Activated CD4-positive, alpha-beta T cell treated with anti-CD3 and anti-CD28 coated beads, Interleukin-2, Interleukin-6, amounts not matched to agents 100 ng/mL and 50 ng/mL, durations not matched to agents 16 hours and 8 hours (primary cell): Measurements from ENCODE around the gene SETD4.

ENCODE experiments used
- DNase-seq: peaks from one replicate; pipeline ENCODE4 v3.0.0-alpha.2; 2020

SETD4 gene

DNA sequence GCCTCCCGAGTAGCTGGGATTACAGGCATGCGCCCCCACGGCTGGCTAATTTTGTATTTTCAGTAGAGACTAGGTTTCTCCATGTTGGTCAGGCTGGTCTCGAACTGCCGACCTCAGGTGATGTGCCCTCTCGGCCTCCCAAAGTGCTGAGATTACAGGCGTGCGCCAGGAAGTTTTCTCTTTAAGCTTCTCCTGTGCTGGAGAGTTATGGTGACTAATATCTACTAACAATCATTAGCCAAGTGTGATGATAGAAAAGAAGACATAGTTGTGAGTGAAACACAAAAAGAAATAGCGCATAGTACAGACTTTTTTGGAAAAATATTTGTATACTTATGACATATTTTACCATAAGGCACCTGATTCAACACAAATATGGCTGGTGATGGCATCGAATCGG is 56.5 kb downstream of the SETD4 start:
- DNase-seq: no peak

DNA sequence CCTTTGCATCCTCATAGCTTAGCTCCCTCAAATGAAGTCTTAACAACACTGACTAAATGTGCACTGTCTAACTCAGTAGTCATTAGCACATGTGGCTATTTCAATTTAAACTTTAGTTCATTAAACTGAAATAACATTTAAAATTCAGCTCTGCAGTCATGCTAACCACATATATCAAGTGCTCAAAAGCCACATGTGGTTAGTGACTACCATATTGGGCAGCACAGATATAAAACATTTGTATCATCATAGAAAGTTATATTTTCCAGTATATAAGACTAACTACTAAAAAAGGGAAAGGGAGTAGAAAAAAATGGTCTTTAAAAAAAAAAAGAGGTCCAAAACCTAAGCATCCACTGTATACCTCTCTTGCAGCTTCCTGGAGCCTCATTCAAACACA is 64.1 kb downstream of the SETD4 start:
- no peak for DNase-seq

DNA sequence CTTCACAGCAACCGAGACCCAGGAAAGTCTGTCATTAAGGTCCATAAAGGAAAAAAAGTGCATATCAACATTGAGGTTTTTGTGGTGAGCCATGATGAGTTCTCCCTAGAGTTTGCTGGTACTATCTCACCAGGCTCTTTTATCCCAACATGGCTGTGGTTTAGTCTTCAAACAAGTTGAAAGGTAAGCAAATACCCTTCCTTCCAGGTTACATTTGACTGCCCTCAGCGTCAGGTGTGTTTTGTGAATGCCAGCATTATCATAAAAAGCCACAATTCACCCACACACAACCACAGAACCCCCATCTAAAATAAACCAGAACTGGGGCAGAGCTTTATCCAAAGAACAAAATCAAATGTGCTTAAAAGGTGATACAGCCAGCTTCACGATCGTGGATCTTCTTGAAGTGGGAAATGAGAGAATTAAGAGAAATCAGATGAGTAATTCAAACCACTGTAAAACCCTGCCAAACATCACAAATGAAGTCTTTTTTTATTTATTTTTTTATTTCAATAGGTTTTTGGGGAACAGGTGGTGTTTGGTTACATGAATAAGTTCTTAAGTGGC is 64.7 kb downstream of the SETD4 start:
- DNase-seq: no peak

DNA sequence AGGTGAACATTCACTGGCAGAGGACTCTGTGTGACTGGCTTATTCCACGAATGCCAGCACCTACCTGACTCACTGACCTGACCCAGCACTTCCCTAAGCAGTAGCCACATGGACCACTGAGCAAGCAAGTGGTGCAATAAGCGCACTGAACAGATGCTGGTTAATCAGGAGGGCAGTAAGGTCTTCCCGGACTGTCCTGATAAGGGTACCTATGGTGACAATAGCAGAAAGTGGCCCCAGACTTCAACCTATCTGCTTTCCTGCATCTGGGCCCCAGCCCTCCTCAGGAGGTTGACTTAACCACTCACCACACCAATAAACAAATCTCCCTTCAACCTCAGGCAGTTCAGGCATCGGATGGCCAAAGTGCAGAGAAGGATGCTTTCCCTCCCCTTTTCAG is 65.7 kb downstream of the SETD4 start:
- DNase-seq: no peak

DNA sequence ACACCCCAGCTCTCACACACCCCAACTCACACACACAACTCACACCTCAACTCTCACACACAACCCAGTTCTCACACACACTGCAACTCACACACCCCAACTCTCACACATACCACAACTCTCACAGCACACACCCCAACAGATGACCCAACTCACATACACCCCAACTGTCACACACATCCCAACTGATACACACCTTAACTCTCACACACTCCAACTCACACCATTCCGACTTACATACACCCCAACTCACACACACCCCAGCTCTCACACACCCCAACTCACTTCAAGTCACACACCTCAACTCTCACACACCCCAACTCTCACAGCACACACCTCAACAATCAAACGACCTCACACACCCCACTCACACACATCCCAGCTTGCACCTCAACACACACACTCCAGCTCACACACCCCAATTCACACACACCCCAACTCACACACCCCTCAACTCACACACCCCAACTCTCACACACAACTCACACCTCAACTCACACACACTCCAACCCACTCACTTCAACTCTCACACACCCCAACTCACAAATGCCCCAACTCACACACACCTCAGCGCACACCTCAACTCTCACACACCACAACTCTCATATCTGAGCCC is 66.3 kb downstream of the SETD4 start:
- no peak for DNase-seq

DNA sequence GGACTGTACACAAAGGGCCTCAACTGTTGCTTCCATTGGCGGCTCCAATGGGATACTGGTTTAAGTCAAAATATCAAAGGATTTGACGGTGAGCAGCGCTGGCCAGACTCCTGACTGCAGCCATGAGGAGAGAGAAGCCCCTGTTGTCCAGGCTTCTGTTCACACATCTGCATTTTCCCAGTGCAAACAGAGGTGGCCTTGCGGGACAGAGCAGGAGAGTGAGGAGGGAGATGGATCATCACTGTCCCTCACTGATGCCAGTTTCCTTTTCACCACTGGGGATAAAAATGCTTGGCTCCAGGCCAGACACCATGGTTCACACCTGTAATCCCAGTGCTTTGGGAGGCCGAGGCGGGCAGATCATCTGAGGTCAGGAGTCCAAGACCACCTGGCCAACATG is 69.2 kb downstream of the SETD4 start:
- no peak for DNase-seq

DNA sequence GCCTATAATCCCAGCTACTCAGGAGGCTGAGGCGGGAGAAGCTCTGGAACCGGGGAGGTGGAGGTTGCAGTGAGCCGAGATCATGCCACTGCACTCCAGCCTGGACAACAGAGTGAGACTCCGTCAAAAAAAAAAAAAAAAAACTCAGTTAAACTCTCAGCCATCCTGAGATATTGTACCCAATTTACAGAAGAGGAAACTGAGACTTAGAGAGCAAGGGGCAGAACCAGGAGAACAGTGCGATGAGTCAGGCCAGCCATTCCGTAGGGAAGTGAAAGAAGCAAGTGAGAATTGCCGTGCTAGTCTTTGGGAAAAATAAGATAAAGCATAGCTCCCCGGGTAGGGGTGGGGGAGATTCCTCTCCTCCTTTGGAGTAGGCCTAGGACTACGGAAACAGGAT is 69.7 kb downstream of the SETD4 start:
- no peak for DNase-seq

DNA sequence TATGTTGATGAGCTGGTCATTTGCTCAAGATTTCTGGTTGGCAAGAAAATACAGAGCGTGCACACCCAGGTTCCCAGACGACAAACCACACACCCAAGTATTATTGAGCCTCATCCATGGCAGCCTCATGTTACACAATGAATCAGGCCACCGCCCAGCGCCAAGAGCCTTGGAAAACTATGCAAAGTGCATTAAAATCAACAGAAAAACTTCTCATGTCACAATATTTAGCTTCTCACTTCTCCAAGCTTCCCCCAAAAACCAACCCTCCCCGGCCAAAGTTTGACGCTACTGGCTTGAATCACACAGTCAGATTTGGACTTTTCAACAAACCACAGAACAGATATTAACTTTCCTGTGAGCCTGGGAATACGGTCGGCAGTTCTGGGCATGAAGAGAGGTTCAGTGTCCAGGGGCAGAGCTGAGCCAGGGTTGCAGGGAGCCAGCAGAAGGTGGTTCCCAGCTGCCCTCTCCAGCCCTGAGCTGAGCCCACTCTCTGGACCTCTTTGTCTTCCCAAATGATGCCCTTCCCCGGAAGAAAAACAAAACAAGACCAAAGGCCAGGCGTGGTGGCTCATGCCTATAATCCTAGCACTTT is 71.1 kb downstream of the SETD4 start:
- DNase-seq: no peak

DNA sequence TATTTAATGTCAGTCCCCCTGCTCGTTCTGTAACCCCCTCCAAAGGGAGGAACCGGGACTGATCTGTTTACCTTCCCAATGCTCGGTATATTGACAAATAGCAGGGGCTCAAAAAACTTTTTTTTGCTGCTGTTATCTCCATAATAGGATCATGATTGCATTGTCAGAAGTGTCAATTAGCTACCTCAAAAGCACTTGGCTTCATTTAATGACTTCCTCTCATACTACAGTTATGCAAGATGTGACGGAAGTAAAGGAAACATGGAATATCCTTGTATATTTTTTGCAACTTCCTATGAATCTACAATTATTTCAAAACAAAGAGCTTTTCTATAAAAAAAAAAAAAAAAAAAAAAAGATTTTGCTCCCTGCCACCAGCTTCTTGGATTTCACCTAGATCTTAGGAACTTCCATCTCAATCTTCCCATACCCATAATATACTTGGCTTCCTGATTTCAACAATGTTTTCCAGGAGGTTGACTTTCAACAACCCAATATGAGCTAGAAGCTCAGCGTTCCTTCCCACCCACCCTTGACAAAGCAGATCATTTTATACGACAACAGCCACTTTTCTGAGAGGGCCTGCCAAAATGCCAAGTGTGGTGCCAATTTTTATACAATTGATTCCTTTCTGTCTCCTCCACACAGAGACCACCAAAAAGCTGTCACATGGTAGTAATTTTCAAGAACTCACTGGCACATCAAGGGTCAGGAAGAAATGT is 71.7 kb downstream of the SETD4 start:
- no peak for DNase-seq

DNA sequence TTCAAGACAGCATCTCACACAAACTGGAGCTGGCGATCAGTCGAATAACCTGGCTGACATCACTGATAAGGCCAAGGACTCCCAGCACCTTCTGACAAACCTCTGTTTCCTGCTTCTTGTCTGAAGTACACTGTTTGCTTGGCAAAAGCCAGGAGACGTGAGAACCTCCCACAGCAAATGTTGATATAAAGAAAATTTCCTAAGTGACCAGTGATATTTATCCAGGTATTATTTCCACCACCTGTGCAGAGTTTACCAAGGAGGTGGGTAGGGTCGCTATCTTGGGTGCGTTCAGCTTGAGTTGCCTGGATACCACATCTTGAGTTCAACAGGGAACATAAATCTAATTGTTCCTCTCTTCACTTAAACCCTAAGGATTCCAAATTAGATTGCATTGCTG is 72.9 kb downstream of the SETD4 start:
- no peak for DNase-seq

DNA sequence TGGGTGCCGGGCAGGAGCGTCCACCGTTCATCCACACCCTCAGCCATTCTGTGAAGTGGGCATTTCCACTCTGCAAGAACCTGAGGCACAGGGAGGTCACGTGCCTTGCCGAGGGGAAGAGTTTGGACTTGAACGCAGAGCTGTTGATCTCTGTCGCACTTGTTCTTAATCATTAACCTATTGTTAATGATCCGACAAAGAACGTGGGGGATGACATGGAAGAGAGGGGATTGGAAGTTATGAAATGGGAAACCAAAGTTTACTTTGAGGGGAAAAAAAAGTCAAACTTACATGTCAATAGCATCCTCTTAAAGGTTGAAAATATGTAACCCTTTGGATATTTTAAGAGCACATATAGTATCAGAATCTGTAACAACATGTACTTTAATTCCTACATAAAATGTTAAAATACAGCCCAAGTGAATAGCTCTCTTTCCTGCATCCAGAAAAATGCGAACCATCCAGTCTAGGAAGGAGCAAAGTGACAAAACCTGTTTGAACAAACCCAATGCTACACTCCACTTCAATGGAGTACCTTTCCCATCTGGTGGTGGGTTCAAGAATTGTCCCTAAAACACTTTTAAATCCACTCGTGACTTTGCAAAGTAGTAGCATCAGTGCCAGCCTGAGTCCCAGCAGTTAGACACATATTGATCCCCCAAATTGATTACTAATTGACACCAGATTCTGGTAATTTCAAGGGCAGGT is 75.5 kb downstream of the SETD4 start:
- no peak for DNase-seq
